MM.1S (cell line): Measurements from ENCODE around the gene C1orf21.

ENCODE experiments used
- DNase-seq: peaks from one replicate; pipeline ENCODE4 v3.0.0-alpha.2; 2015
- H2AFZ ChIP-seq: fragments of 300-600 bp; sonication (generic); 2 replicates; pipeline ENCODE4 v1.6.0; 2016; ENCODE audit warnings: antibody characterized with exemption, low read length
- H3F3A ChIP-seq: fragments of 300-600 bp; sonication (generic); 2 replicates; pipeline ENCODE4 v1.6.1; 2016; ENCODE audit warnings: mild to moderate bottlenecking, antibody characterized with exemption, low read length, moderate library complexity, mixed read lengths; ENCODE audit not compliant: insufficient read depth
- H3K27ac ChIP-seq: fragments of 300-600 bp; sonication (generic); 2 replicates; pipeline ENCODE4 v1.5.1; 2016; ENCODE audit warnings: mild to moderate bottlenecking, low read length
- H3K27me3 ChIP-seq: fragments of 300-600 bp; sonication (generic); replicated peaks from 2 replicates; pipeline ENCODE4 v1.6.0; 2016; ENCODE audit warnings: low read length; ENCODE audit not compliant: insufficient read depth
- H3K36me3 ChIP-seq: fragments of 300-600 bp; sonication (generic); replicated peaks from 2 replicates; pipeline ENCODE4 v1.6.1; 2016; ENCODE audit warnings: mild to moderate bottlenecking, low read length, mixed read lengths; ENCODE audit not compliant: insufficient read depth
- H3K4me1 ChIP-seq: fragments of 300-600 bp; sonication (generic); 2 replicates; pipeline ENCODE4 v1.6.1; 2016; ENCODE audit warnings: low read length, mixed read lengths
- H3K4me2 ChIP-seq: fragments of 300-600 bp; sonication (generic); 2 replicates; pipeline ENCODE4 v1.6.0; 2016; ENCODE audit warnings: low read depth, low read length
- H3K4me3 ChIP-seq: fragments of 300-600 bp; sonication (generic); 2 replicates; pipeline ENCODE4 v1.5.1; 2016; ENCODE audit warnings: low read length, mixed read lengths
- H3K79me2 ChIP-seq: fragments of 300-600 bp; sonication (generic); 2 replicates; pipeline ENCODE4 v1.6.1; 2016; ENCODE audit warnings: mixed run types, low read length, mixed read lengths
- H3K9ac ChIP-seq: fragments of 300-600 bp; sonication (generic); 2 replicates; pipeline ENCODE4 v1.6.1; 2016; ENCODE audit warnings: low read length, mixed read lengths
- H3K9me2 ChIP-seq: fragments of 300-600 bp; sonication (generic); replicated peaks from 2 replicates; pipeline ENCODE4 v1.6.1; 2016; ENCODE audit warnings: mild to moderate bottlenecking, low read length, mixed read lengths; ENCODE audit not compliant: insufficient read depth
- H3K9me3 ChIP-seq: fragments of 300-600 bp; sonication (generic); replicated peaks from 2 replicates; pipeline ENCODE4 v1.6.1; 2016; ENCODE audit warnings: mild to moderate bottlenecking, low read length, mixed read lengths; ENCODE audit not compliant: insufficient read depth
- H4K20me1 ChIP-seq: fragments of 300-600 bp; sonication (generic); 2 replicates; pipeline ENCODE4 v1.6.1; 2016; ENCODE audit warnings: mild to moderate bottlenecking, low read length, moderate library complexity, mixed read lengths; ENCODE audit not compliant: insufficient read depth
- EZH2 ChIP-seq: fragments of 300-600 bp; sonication (generic); optimal IDR thresholded peaks from 2 replicates; pipeline ENCODE3; 2017; ENCODE audit warnings: low read depth, mild to moderate bottlenecking, antibody characterized with exemption, low read length, mixed read lengths
- EZH2phosphoT487 ChIP-seq: fragments of 300-600 bp; sonication (generic); IDR thresholded peaks from 2 replicates; pipeline ENCODE4 v1.6.1; 2018; ENCODE audit warnings: antibody characterized with exemption, low read length
- TF ChIP-seq, protein P1 (sequence below): fragments of 300-600 bp; sonication (generic); IDR thresholded peaks from 2 replicates; pipeline ENCODE4 v1.5.1; 2016; ENCODE audit warnings: antibody characterized with exemption, low read length, mixed read lengths

C1orf21 gene

DNA sequence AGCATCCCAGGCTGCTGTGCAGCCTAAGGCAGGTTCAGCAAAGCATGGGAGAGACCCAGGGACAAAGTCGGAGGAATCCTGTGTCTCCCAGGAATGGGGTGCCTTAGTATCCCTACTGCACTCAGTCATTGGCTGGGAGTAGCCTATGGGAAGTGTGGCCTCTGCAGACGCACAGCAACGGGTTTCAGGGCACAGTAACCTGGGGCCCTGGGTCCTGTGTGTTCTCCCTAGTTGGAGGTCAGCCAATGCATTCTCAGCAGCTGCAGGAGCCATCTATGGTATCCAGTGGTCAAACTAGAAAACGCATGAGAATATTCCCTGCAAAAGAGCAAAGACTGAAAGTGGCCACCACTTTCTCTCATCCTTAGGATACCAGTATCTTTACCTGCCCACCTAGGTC, 13.7 kb upstream of the C1orf21 start:
- no peaks in the 10 kb centered on the region for H3K36me3 ChIP-seq
- H3K27ac ChIP-seq: no peak overlapping the region
- no peak overlapping the region for H3K9ac ChIP-seq
- no peaks in the 10 kb centered on the region for H3K79me2 ChIP-seq
- no peak for DNase-seq
- H3K27me3 ChIP-seq: no peaks in the 10 kb centered on the region
- no peak overlapping the region for H2AFZ ChIP-seq
- H3F3A ChIP-seq: no peaks in the 10 kb centered on the region
- no peak overlapping the region for H3K4me3 ChIP-seq
- H4K20me1 ChIP-seq: no peaks in the 10 kb centered on the region
- no peaks in the 10 kb centered on the region for H3K4me1 ChIP-seq
- H3K9me3 ChIP-seq: no peaks in the 10 kb centered on the region
- TF ChIP-seq EZH2phosphoT487 (no peak), EZH2 (no peak)
- TF ChIP-seq, protein P1, sequence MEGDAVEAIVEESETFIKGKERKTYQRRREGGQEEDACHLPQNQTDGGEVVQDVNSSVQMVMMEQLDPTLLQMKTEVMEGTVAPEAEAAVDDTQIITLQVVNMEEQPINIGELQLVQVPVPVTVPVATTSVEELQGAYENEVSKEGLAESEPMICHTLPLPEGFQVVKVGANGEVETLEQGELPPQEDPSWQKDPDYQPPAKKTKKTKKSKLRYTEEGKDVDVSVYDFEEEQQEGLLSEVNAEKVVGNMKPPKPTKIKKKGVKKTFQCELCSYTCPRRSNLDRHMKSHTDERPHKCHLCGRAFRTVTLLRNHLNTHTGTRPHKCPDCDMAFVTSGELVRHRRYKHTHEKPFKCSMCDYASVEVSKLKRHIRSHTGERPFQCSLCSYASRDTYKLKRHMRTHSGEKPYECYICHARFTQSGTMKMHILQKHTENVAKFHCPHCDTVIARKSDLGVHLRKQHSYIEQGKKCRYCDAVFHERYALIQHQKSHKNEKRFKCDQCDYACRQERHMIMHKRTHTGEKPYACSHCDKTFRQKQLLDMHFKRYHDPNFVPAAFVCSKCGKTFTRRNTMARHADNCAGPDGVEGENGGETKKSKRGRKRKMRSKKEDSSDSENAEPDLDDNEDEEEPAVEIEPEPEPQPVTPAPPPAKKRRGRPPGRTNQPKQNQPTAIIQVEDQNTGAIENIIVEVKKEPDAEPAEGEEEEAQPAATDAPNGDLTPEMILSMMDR: no peak
- no peak overlapping the region for H3K4me2 ChIP-seq
- no peaks in the 10 kb centered on the region for H3K9me2 ChIP-seq

DNA sequence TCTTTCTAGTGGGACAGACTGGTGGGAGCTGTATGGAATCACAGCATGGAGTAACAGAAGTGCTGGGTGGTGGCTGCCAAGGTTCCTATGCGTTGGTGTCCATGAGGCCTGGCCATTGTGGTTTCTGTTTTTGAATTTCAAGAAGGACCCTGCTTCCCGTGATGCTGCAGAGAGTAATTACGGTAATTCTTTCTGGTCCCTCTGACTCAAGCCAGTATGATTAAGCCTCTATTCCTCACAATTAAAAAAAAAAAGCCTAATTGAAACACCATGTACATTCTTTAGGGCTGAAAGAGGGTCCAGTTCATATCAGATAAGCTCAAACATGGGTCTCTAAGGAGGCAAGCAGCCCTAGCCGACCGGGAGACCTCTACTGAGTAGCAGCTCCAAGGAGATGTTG, 10.5 kb upstream of the C1orf21 start:
- Histone ChIP-seq H3K36me3 (no peaks in the 10 kb centered on the region), H3K9me3 (no peaks in the 10 kb centered on the region), H3K4me2 (no peak overlapping the region), H3K27ac (no peak overlapping the region), H3K4me3 (no peak overlapping the region), H4K20me1 (no peaks in the 10 kb centered on the region), H3K27me3 (no peaks in the 10 kb centered on the region), H3K4me1 (peaks cover 7% of the 10 kb centered on the region; the same call in 1 of the 2 replicates), H3K79me2 (no peaks in the 10 kb centered on the region), H3K9me2 (no peaks in the 10 kb centered on the region), H3K9ac (no peak overlapping the region), H2AFZ (no peak overlapping the region), H3F3A (peaks cover 8% of the 10 kb centered on the region; the same call in 1 of the 2 replicates)
- TF ChIP-seq EZH2 (no peak), EZH2phosphoT487 (no peak)
- TF ChIP-seq, protein P1: no peak
- no peak for DNase-seq

DNA sequence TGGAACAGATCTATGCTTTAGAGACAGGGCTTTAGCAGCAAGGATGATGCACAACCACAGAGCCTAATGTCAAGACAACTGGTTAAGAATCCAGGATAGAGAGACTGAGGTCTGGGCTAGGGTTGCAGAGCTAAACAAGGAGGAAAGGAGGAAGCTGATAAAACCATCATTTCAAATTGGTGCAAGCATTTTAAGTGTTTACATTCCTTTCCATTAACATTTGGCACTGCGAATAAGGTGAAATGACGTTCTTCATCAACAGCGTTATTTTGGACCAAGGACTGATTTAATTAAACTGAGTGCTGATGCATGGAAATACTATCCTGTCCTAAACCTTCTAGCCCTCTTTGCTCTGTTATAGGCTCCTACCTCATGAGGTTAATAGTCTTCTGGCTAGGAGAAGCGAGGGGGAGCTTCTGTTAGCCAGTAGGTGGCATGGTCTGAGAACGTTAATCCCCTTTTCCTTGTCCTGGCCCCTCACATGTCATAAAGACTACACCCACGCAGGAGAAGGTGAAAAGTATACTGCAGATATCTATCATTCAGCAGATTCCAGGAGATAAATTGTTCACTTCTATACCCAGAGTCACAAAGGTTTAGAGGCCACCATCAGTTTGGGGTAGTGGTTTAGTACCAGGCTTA, 7.6 kb upstream of the C1orf21 start:
- H3K4me2 ChIP-seq: no peak overlapping the region
- peaks cover 7% of the 10 kb centered on the region; the same call in 1 of the 2 replicates for H3K4me1 ChIP-seq
- no peaks in the 10 kb centered on the region for H3K27me3 ChIP-seq
- no peak overlapping the region for H3K4me3 ChIP-seq
- no peak for TF ChIP-seq EZH2phosphoT487
- TF ChIP-seq, protein P1: no peak
- TF ChIP-seq EZH2: no peak
- no peaks in the 10 kb centered on the region for H3K36me3 ChIP-seq
- peaks cover 8% of the 10 kb centered on the region; the same call in 1 of the 2 replicates for H3F3A ChIP-seq
- H4K20me1 ChIP-seq: no peaks in the 10 kb centered on the region
- H2AFZ ChIP-seq: no peak overlapping the region
- DNase-seq: no peak
- no peak overlapping the region for H3K9ac ChIP-seq
- no peak overlapping the region for H3K27ac ChIP-seq
- H3K9me3 ChIP-seq: no peaks in the 10 kb centered on the region
- H3K9me2 ChIP-seq: no peaks in the 10 kb centered on the region
- no peaks in the 10 kb centered on the region for H3K79me2 ChIP-seq
